ENCODE measurements around the gene IPO13.

Gene IPO13

DNA sequence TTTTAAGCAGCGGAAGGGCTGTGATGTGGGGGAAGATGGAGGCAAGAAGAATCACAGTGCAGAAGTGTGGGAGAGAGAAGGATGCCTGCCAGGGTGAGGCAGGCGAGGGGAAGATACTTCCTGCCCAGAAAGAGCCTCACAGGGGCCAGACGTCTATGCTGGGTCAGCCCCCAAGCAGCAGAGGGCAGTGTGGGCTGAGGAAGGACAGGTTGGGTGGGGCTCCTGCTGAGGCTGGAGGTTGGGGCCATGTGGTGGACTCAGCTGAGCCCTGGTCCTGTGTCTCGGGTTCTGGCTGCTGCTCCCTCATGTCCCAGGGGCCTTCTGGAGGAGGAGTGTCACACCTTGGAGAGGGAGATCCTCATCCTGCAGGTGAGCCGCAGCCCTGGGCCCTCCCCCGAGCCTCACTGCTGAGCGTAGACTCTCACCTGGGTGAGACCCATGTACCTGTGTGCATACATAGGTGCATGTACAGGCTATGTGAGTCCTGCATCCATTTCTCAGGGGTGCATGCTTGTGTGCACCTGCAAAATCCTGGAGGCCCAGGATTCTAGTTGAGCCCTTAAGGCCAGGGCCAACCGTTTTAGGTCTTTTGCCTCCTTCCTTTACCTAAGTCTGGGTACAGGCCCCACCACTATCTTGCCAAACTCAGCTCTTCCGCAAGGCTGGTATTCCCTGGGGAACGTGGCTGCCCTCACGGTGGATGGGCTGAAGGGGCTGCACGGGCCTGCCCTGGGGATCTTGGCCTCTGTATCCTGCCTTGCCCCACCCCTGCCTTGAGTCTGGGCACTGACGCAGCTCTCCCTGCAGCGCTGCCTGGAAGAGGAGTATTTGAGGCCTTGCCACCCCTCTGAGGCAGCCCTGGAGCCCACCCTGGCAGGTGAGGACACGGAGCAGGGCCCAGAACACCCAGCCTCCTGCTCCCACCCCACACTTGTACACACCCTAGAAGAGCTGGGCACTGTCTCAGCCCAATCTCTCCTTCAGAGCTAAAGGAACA is 48.3 kb downstream of the IPO13 start:
- H2AFZ ChIP-seq (ENCODE audit: low read depth, low read length): no peak overlapping the region
- H3K79me2 ChIP-seq (ENCODE audit: insufficient read depth, low read length): no peaks in the 10 kb centered on the region
- no peaks in the 10 kb centered on the region for H3K9me3 ChIP-seq (ENCODE audit: insufficient read depth, low read length, severe bottlenecking)
- H4K20me1 ChIP-seq (ENCODE audit: insufficient read depth, low read length): peaks cover 7% of the 10 kb centered on the region; the same call in 1 of the 2 replicates
- peaks cover 20% of the 10 kb centered on the region for H3K4me1 ChIP-seq (ENCODE audit: insufficient read depth, low read length)
- DNase-seq: peak; percentile 16
- no peak for TF ChIP-seq EZH2 (IDR thresholded peaks at IDR 0.05; ENCODE audit: borderline replicate concordance, low read depth, low read length, severe bottlenecking)
- TF ChIP-seq, protein P1, sequence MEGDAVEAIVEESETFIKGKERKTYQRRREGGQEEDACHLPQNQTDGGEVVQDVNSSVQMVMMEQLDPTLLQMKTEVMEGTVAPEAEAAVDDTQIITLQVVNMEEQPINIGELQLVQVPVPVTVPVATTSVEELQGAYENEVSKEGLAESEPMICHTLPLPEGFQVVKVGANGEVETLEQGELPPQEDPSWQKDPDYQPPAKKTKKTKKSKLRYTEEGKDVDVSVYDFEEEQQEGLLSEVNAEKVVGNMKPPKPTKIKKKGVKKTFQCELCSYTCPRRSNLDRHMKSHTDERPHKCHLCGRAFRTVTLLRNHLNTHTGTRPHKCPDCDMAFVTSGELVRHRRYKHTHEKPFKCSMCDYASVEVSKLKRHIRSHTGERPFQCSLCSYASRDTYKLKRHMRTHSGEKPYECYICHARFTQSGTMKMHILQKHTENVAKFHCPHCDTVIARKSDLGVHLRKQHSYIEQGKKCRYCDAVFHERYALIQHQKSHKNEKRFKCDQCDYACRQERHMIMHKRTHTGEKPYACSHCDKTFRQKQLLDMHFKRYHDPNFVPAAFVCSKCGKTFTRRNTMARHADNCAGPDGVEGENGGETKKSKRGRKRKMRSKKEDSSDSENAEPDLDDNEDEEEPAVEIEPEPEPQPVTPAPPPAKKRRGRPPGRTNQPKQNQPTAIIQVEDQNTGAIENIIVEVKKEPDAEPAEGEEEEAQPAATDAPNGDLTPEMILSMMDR (IDR thresholded peaks at IDR 0.05; ENCODE audit: borderline replicate concordance, extremely low read depth, low read length, poor library complexity, severe bottlenecking): peak; percentile 30
- no peak overlapping the region for H3K4me3 ChIP-seq (ENCODE audit: low read depth in 1 of 2, low read length in 2 of 2)
- no peak overlapping the region for H3K27ac ChIP-seq (ENCODE audit: low read length)
- 0 out of 3 replicates have a peak, but pooled peaks have one; percentile 23 for ATAC-seq (ENCODE audit: insufficient read depth, low read depth)
- H3K36me3 ChIP-seq (ENCODE audit: insufficient read depth, low read length): no peaks in the 10 kb centered on the region
- H3K9ac ChIP-seq (ENCODE audit: low read depth, low read length): no peak overlapping the region
- H3K4me2 ChIP-seq (ENCODE audit: insufficient read depth, low read length): no peak overlapping the region
- H3K27me3 ChIP-seq (ENCODE audit: insufficient read depth, low read length, poor library complexity): peaks cover 9% of the 10 kb centered on the region

DNA sequence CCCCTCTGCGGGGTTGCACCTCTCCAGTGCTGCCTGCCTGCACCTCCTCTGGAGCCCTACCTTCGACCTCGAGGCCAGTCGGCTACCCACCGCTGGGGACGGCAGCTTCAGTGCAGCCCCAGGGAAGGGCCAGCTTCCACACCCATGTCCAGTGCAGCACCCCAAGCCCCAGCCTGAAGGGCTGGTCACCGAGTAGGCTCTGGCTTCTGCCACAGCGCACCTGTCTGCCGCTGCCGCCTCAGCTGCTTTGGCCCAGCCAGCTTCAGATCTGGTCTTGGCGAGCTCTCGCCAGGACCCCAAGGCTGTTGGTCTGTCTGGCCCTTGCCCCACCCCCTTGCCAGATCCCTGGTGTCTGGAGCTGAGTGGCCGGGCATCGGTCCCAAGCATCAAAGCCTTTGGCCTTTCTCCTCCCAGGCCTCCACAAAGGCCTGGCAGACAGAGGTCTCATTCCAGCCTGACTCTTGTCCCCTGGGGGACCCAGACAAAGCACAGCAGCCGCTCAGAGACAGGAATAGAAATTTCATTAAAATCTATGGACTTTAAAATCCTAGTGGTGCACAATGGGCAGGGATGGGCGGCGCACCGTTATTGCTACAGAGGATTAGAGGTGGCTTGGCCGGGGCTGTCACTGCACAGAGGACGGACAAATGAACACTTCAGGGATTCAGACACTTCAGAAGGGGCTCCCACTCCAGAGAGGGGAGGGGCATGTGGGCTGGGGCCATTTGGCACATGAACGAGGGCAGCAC is 49.4 kb downstream of the IPO13 start:
- H3K79me2 ChIP-seq (ENCODE audit: insufficient read depth, low read length): no peaks in the 10 kb centered on the region
- no peaks in the 10 kb centered on the region for H3K9me3 ChIP-seq (ENCODE audit: insufficient read depth, low read length, severe bottlenecking)
- H2AFZ ChIP-seq (ENCODE audit: low read depth, low read length): no peak overlapping the region
- no peaks in the 10 kb centered on the region for H3K36me3 ChIP-seq (ENCODE audit: insufficient read depth, low read length)
- DNase-seq (no peak), ATAC-seq (ENCODE audit: insufficient read depth, low read depth) (no peak)
- H3K27me3 ChIP-seq (ENCODE audit: insufficient read depth, low read length, poor library complexity): peaks cover 4% of the 10 kb centered on the region
- peaks cover 7% of the 10 kb centered on the region; the same call in 1 of the 2 replicates for H4K20me1 ChIP-seq (ENCODE audit: insufficient read depth, low read length)
- no peak overlapping the region for H3K4me3 ChIP-seq (ENCODE audit: low read depth in 1 of 2, low read length in 2 of 2)
- TF ChIP-seq, protein P1 (IDR thresholded peaks at IDR 0.05; ENCODE audit: borderline replicate concordance, extremely low read depth, low read length, poor library complexity, severe bottlenecking): no peak
- no peak for TF ChIP-seq EZH2 (IDR thresholded peaks at IDR 0.05; ENCODE audit: borderline replicate concordance, low read depth, low read length, severe bottlenecking)
- H3K27ac ChIP-seq (ENCODE audit: low read length): no peak overlapping the region
- no peak overlapping the region for H3K4me2 ChIP-seq (ENCODE audit: insufficient read depth, low read length)
- H3K4me1 ChIP-seq (ENCODE audit: insufficient read depth, low read length): peaks cover 16% of the 10 kb centered on the region
- H3K9ac ChIP-seq (ENCODE audit: low read depth, low read length): no peak overlapping the region

DNA sequence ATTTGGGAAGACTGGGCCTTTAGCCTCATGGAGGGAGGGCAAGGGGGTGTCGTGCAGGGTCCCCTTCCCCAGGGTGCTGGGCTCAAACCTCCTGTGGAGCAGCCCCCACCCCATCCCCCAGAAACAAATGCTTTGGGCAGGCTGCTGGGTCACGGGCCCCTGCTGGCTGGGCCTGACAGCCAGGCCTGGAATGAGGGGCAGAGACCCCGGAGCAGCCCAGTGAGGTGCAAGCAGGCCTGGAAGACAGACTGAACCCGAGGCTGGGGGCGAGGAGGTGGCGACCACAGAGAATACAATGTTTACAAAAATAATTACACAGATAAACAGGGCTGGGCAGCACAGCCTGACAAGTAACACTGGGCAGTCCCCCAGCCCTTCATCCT is 50.0 kb downstream of the IPO13 start:
- Histone ChIP-seq H3K36me3 (ENCODE audit: insufficient read depth, low read length) (no peaks in the 10 kb centered on the region), H2AFZ (ENCODE audit: low read depth, low read length) (no peak overlapping the region), H3K4me3 (ENCODE audit: low read depth in 1 of 2, low read length in 2 of 2) (no peak overlapping the region), H3K4me1 (ENCODE audit: insufficient read depth, low read length) (peaks cover 10% of the 10 kb centered on the region), H3K79me2 (ENCODE audit: insufficient read depth, low read length) (no peaks in the 10 kb centered on the region), H3K9me3 (ENCODE audit: insufficient read depth, low read length, severe bottlenecking) (no peaks in the 10 kb centered on the region), H3K4me2 (ENCODE audit: insufficient read depth, low read length) (no peak overlapping the region), H3K27me3 (ENCODE audit: insufficient read depth, low read length, poor library complexity) (no peaks in the 10 kb centered on the region), H4K20me1 (ENCODE audit: insufficient read depth, low read length) (peaks cover 7% of the 10 kb centered on the region; the same call in 1 of the 2 replicates), H3K9ac (ENCODE audit: low read depth, low read length) (no peak overlapping the region), H3K27ac (ENCODE audit: low read length) (no peak overlapping the region)
- no peak for TF ChIP-seq EZH2 (IDR thresholded peaks at IDR 0.05; ENCODE audit: borderline replicate concordance, low read depth, low read length, severe bottlenecking)
- TF ChIP-seq, protein P1 (IDR thresholded peaks at IDR 0.05; ENCODE audit: borderline replicate concordance, extremely low read depth, low read length, poor library complexity, severe bottlenecking): no peak
- no peak for ATAC-seq (ENCODE audit: insufficient read depth, low read depth)
- DNase-seq: no peak
